GM19452 (cell line): ENCODE results near the gene IQCK.
"Not testable (repeated sequence)": the region's sequence is repeated elsewhere in the genome, so short reads cannot be mapped to it uniquely, and the experiment has no call there.

Experiments used
- ATAC-seq: cut with Tn5 transposase; IDR thresholded peaks from one replicate; pipeline ENCODE4 v1.9.1; 2021; ENCODE audit not compliant: unreplicated experiment

IQCK gene, protein sequence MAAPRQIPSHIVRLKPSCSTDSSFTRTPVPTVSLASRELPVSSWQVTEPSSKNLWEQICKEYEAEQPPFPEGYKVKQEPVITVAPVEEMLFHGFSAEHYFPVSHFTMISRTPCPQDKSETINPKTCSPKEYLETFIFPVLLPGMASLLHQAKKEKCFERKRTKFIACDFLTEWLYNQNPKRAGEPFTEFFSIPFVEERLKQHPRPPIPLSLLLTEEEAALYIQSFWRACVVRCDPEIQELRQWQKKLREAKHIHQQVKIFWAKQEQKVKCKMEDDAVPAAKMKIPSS

DNA sequence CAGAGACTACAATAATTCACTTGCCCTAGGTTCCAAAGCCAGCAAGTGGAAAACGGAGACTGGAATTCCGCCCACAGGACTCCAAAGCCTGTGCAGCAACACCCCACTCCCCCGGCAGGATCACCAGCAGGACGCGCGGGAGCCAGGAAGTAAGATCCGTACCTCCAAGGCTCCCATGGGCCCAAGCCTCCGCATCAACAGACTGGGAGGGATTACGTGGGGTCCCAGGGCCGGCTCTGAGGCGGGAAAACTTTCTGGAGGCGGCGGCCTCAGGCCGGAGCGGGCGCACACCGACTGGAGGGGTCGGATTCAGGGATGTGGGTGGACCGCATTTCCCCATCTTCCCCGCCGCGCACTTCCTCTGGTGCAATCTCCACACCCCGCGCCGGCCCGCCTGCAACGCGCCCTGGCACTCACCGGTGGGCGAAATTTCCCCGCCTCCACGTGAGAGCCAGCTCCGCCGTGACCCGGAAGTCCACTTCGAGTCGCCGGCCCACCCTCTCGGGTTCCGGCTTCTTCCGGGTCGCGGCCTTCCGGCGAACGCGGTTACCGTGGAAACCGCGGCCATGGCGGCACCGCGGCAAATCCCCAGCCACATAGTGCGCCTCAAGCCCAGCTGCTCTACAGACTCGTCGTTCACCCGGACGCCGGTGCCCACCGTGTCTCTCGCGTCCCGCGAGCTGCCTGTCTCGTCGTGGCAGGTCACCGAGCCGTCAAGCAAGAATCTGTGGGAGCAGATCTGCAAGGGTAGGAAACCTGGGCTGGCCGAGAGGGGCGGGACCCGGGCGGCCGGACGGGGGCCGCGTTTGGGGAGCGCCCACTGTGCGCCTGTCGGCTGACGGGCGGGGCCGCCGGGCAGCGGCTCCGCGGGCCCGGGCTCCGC, at the start of gene IQCK, which contains the start of gene KNOP1:
TSS of gene IQCK (plus strand) at position 531 of the 883 bp plus-strand sequence. CDS start at position 567, 36 bp downstream.
TSS of gene KNOP1 (minus strand) at position 487 of the 883 bp plus-strand sequence. CDS start 3,192 bp downstream, outside the sequence.
- ATAC-seq: peak; percentile 96

DNA sequence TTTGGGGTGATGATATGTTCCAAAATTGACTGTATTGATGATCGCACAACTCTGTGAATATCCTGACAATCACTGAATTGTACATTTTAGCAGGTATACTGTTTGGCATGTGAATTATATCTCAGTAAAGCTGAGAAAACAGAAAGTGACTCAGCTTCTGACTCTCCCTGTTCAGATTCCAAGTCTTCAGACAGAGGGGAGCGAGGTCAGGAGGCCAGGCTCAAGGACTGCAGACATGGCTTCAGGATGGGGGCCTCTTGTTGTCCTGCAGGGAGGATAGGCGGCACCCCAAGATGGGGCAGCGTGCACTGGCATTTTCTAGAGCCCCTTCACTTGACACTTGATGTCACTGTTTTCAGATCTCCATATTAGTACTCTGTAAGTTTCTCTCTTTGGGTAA, 45.7 kb upstream of the IQCK start:
- no peak for ATAC-seq

DNA sequence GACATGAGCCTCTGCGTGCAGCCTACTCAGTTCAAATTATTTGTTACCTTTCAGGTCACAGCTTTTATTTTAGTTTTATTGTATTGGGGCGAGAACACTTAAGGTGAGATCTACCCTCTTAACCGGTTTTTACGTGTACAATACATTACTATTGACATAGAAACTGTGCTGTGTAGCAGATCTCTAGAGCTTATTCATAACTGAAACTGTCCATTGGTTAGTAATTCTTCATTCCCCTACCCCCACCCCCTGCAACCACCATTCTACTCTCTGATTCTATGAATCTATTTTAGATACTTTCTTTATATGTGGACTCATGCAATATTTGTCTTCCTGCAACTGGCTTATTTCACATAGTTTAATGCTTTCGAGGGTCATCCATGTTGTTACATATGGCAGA, 43.6 kb upstream of the IQCK start:
- no peak for ATAC-seq

DNA sequence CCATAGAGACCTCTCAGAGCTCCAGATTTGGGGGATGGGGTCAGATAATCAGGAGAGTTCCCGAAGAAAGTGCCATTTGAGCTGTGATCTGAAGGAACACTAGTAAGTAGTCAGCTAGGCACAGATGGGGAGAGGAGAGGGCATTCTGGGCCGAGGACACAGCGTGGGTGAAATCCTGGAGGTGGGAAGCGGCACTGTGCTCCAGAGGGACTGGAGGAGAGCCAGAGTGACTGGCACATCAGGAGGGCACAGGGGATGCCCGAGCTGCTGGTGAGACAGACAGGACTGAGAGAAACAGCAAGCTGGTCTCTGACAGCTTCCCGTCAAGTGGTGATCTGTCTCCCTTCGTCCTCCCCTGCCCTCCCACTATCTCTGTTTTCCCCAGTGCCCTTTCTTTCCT, 40.7 kb upstream of the IQCK start:
- ATAC-seq: no peak

DNA sequence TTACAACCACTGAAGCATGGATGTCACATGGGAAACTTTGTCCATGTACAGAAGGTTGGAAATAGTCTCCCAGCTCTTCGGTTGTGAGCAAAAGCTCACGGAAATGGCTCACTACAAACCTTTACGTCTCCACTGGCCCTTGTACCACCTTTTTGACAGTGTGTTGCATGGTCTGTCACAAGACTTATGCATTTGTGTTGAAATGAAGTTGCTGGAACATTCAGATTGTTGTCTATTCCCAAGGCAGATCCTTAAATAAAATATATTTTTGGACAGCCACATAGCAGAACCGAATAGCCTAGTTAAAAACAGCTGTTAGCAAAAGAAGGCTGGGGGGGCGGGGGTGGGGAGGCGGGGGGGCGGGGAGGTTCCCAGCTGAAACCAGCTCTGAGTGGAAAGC, 39.3 kb upstream of the IQCK start:
- ATAC-seq: no peak

DNA sequence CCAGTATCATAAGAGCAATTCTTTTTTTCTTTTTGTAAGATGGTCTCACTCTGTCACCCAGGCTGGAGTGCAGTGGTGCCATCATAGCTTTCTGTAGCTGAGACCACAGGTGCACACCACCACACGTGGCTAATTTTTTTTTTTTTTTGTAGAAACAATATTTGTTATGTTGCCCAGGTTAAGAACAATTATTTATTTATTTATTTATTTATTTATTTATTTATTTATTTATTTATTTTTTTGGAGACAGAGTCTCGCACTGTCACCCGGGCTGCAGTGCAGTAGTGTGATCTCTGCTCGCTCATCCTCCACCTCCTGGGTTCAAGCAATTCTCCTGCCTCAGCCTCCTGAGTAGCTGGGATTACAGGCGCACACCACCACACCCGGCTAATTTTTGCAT, 38.8 kb upstream of the IQCK start:
- not testable (repeated sequence) for ATAC-seq

DNA sequence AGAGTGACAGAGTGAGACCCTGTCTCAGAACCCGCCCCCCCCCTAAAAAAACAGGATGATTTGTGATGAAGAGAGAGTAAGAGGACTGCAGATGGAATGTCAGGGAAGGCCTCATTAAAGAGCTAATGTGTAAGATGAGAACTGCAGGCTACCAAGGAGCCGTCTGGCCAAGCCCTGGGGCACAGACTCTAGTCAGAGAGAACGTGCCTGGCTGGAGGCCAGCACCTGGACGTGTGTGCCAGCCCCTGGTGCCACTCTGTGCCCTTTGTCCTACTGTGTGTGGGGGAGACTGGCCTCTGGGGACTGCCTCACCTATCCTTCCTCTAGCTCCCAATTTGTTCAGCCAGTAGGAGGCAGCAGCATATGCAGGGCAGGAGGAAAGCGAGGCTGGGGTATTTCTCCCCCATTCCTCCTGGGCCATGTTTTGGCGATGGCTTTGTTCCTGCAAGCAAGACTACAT, 37.2 kb upstream of the IQCK start:
- ATAC-seq: no peak

DNA sequence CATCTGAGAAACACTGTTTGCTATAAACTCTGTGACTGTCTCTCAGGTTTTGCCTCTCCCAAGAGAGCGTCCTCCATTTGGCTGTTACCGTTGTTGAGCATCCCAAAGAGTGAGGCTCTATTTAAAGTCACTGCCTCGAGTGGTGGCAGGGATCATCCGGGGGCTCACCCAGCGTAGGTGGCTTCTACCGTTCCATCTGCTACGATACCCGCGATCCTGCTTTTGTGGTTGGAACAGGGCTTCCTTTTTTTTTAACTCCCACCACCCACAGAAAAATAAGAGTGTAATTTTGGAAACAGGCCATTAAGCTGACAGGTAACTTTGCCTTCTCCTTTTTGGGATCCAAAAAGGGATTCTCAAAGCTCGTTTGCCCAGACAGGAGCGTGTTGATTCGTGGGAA, 36.4 kb upstream of the IQCK start:
- ATAC-seq: no peak

DNA sequence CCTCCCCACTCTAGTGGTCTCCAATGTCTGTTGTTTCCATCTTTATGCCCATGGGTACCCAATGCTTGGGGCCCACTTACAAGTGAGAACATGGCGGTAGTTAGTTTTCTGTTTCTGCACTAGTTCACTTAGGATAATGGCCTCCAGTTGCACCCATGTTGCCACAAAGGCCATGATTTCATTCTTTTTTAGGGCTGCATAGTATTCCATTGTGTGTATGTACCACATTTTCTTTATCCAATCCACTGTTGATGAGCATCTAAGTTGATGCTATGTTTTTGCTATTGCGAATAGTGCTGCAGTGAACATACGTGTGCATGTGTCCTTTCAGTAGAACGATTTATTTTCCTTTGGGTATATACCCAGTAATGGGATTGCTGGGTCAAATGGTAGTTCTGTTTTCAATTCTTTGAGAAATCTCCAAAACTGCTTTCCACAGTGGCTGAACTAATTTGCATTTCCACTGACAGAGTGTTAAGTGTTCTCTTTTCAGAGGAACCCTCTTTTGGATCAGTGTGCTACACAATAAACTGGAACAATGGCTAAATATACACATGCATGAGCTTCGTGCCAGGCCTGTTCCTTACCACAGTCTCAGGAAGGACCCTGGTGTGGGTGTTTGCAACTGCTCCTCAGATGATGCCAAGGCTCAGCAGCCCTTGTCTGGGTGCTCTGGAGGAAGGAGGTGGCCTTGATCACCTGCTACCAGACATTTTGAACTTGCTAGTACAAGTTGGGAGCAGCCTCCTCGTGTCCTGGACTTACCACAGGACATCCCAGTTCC, 34.4 kb upstream of the IQCK start:
- no peak for ATAC-seq

DNA sequence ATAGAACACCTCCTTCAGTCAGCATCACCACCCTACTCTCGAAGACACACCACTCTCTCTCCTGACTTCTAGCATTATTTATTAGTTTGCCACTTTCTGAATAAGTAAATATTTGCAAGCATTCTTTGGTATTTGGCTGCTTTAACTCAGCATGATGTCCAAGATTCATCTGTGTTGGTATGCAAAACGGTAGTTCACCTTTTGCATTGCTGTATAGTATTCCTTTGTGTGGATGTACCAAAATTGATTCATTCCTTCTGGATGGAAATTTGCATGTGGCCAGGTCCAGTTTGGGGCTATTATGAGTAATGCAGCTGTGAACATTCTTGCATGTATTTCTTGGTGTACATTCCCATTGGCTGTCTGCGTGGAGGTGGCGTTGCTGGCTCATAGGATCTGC, 32.9 kb upstream of the IQCK start:
- no peak for ATAC-seq

DNA sequence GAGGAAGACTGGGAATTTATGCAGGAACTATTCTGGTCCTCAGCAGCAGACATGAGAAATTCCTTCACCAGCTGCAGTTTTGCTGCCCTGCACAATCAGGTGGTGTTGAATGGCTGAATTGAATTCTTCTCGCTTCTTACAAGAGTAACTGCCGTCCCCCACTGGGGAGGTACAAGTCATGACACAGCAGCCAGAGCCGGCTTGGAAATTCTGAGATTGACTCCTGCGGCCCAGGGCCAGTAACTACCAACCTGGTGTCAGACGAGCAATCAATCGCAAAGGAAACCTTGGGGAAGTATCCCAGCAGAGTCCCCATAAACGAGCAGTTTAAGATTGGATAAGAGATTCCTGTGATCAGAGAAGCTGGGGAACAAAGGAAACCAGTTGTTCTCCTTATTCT, 30.8 kb upstream of the IQCK start:
- no peak for ATAC-seq

DNA sequence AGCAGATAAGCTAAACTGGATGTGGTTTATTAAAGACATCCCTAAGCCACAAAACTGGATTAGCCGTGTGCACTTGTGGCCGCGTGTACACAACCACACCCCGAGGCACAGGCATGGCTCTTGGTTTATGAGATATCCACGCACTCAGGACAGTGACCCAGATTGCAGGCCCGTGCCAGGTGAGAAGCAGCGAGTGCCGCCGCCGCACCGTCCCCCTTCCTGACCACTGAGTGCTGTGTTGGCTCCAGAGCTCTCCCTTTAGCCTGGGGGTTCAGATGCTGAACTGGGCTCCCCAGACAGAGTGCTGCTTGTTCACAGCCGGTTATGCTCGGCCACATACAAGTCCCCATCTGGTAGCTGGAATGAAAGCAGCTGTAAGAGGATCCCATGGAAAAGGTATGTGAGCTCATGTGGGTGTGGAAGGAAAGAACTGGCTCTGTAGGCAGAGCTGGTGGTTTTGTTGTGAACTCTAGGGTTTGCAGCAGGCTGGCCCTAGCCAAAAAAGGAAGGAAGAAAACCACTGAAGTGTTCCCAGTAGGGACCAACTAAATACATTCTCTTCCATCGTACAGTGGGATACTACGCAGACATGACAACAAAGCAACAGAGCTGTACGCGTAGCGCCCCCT, 29.6 kb upstream of the IQCK start:
- no peak for ATAC-seq

DNA sequence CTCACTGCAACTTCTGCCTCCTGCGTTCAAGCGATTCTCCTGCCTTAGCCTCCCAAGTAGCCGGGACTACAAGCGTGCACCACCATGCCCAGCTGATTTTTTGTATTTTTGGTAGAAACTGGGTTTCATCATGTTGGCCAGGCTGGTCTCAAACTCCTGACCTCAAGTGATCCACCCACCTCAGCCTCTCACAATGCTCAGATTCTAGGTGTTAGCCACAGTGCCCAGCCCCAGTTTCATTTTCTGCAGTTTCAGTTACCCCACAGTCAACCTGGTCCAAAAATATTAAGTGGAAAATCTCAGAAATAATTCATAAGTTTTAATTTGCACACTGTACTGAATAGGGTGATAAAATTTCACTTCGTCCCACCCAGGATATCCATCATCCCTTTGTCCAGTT, 28.7 kb upstream of the IQCK start:
- no peak for ATAC-seq

DNA sequence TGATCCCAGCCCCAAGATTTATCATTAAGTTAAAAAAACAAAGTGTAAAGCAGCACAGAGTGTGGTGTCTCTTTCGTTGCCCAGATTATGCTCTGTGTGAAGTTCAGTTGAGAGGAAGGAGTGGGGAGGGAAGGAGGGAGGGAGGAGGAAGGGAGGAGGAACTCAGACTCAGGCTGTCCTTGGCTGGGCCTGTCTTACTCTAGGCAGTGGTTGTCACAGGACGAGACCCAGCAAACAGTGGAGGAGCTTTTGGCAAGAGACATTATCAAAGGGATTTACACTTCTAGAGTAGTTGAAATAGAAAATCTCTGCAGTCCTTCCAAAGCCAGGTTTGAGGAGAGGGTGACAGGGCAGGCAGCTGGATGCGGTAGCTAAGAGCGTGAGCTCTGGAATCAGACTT, 27.9 kb upstream of the IQCK start:
- ATAC-seq: no peak

DNA sequence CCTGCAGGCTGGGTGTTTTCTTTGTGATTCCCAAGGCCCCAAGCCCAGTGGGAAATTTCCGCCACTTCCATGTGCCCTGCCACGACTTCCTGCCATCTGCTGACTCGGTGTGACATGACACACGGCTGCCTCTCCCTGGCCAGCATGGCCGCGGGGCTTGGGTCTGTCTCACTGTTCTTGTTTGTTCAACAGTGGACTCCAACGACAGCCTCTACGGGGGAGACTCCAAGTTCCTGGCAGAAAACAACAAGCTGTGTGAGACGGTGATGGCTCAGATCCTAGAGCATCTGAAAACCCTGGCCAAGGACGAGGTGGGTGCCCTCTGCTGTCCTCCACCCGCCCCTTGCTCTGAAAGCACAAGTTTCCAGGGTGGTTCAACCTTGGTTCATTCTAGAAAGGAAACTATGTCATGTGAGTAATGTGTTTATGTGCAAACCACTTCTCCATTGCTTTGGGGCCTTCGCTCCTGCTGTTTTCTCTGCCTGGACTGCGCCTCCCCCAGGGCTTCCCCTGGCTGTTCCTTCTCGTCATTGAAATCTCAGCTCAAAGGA, 26.8 kb upstream of the IQCK start:
- ATAC-seq: no peak

DNA sequence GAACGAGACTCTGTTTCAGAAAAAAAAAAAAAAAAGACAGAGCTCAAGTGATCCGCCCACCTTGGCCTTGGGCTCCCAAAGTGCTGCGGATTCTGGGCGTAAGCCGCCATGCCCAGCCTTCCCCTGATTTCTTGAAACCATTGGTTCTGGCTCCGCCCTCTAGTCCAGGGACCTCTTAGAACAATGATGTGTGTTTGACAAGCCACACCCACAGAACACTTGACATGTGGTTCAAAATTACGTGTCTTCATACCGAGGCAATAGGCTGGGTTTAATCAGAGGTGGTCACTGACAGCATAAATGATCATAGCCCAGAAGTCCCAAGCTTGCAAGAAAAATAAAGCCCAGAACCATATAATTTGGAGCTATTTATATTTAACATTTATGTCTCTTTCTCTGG, 23.1 kb upstream of the IQCK start:
- no peak for ATAC-seq

DNA sequence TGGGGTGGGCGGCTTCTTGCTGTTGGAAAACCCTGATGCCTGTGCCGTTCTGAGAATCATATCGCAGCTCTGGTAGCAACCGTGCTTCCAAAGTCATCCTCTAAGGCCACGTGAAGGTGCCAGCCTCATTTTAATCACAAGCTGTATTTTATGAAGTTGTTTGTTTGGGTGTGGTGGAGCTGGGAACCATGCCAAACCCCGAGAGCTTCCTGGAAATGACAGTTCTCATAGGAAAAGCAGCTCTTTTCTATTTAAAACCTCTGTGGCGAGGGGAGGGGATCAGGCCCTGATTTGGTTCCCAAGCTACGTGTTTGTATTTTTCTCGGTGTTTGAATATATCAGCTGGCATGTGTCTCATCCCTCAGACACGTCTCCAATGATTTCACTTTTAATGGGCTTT, 21.7 kb upstream of the IQCK start:
- ATAC-seq: no peak

DNA sequence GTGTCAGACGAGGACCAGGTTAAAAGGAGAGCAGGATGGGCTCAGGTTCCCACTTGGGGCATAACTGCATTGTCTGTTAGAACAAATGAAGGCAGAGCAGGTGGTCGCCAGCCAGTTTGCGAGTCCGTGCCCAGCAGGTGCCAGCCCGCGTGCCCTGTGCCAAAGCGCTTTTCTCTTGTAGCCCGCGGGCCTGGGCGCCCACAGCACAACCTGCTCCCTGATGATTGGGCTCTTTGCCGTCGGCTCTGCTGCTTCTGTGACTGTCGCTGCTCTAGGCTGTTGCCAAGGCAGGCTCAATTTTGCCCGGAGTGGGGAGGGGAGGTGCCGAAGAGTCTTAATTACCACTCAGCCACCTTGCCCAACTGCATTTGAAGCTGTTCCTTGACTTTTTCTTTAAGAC, 21.1 kb upstream of the IQCK start:
- no peak for ATAC-seq

DNA sequence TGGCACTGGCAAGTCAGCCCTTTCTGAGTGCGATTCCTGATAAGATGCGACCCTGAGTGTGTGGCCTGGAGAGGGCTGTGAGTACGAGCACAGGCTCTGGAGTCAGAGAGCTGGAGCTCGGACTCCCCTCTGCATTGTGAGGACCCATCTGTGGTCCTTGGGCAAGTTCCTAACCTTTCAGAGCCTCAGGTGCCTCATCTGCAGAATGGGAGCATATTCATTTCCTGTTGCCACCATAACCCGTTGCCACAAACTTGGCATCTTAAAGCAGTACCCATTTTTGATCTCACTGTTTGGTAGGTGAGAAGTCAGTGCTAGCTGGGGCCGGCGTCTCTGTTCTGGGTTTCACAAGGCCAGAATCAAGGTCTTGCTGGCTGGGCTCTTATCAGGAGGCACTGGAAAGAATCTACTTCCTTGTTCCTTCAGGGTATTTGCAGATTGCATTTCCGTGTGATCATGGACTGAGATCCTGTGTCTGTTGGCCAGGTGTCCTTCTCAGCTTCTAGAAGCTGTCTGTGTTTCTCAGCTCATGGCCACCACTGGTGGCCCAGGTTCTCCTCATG, 20.2 kb upstream of the IQCK start:
- ATAC-seq: no peak
